Stimulated activated CD4-positive, alpha-beta T cell treated with anti-CD3 and anti-CD28 coated beads, TNF-alpha, amount 100 ng/mL, for 24 hours (primary cell): Measurements from ENCODE around the gene RAB9A.
"Not testable (repeated sequence)": the region's sequence is repeated elsewhere in the genome, so short reads cannot be mapped to it uniquely, and the experiment has no call there.

ENCODE experiments used
- DNase-seq, 3 experiments: peaks; one replicate each; pipeline ENCODE4 v3.0.0-alpha.2; 2020; ENCODE audit warnings: low read depth in 3 of 3

The RAB9A gene, protein sequence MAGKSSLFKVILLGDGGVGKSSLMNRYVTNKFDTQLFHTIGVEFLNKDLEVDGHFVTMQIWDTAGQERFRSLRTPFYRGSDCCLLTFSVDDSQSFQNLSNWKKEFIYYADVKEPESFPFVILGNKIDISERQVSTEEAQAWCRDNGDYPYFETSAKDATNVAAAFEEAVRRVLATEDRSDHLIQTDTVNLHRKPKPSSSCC

DNA sequence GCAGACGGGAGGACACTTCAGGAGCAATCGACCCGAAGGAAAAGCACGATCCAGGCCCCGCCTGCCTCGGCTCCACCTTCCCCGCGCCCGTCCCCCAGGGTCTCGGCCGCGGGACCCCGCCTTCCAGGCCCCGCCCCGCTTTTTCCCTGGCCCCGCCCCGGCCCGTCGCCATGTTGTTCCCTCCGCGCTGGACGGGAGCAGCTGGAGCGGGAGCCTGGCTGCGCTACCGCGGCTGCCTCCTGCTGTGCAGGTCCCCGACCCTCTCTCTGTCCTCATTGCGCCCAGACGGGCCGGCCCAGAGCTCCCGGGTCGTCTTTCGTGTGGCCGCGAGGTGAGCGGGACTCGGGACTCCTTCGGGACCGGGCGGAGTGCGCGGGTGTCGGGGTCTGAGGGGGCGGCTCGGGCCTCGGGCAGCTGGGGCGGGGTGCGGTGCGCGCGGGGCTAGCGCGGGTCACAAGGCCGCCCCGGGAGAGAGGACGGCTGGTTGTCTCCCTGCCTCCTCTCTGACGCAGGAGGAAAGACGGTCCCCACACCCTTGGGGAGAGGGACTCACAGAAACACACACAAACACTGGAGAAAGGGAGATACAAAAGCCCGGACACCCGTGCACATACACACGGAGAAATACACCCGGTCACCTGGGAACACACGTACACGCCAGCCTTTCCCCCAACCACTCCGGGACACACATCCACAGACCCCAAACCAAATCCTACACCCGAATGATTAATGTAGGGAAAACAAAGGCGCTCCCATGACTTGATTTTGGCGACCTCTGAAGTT, at the start of gene RAB9A:
Gene RAB9A (plus strand): TSS at position 171 of the 783 bp plus-strand sequence. CDS start 19,619 bp downstream, outside the sequence.
- peak; percentile 59 to 82 (median 67) for DNase-seq

DNA sequence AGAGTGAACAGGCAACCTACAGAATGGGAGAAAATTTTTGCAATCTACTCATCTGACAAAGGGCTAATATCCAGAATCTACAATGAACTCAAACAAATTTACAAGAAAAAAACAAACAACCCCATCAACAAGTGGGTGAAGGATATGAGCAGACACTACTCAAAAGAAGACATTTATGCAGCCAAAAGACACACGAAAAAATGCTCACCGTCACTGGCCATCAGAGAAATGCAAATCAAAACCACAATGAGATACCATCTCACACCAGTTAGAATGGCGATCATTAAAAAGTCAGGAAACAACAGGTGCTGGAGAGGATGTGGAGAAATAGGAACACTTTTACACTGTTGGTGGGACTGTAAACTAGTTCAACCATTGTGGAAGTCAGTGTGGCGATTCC, 47.2 kb upstream of the RAB9A start:
- not testable (repeated sequence) for DNase-seq

DNA sequence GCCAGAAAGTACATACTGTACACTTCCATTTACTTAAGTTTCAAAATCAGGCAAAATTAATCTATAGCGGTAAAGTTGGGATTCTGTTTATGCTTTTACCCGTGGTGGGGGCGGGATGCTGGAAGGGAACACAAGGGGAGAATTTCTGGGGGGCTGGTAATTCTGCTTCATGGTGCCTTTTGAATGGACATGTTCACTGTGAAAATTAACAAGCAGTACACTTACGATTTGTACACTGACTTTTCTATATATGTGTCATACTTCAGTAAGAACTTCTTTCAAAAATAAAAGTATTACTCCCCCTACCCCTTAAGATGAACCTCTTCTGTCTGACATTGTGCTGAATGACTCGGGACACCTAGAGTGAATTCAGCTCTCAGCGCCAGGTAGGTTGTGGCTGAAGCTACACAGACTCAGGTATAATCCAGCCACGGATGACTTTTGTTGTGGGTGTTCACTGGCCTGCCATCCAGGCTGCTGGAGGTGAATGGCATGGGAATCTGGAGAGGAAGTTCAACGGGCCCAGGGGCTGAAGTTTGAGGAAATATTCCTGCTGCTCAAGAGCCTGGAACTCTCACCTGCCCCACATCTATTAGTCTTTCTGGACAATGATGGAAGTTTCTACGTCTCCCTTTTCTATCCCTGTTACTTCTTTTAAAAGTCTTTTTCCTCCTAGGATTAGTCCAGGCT, 43.3 kb upstream of the RAB9A start:
- no peak for DNase-seq

DNA sequence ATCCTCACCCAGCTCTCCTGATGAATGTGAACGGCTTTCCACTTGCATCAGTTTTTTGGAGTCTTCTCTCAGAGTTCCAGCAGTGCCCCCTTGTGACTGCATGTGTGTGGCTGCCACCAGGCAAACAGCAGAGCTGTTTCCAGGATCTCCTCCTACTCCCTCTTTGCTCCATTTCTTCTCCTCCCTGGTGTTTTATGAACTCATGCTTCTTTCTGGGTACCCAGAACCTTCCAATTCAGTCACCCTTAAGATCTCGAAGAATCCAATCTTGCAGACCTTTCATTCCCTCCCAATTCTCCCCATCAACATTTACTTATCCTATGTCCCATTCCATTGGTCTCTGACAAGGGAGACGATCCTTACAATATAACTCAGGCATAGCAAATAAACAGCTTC, 42.8 kb upstream of the RAB9A start:
- DNase-seq = peak in 2 of 3 experiments; percentile 10 to 21

DNA sequence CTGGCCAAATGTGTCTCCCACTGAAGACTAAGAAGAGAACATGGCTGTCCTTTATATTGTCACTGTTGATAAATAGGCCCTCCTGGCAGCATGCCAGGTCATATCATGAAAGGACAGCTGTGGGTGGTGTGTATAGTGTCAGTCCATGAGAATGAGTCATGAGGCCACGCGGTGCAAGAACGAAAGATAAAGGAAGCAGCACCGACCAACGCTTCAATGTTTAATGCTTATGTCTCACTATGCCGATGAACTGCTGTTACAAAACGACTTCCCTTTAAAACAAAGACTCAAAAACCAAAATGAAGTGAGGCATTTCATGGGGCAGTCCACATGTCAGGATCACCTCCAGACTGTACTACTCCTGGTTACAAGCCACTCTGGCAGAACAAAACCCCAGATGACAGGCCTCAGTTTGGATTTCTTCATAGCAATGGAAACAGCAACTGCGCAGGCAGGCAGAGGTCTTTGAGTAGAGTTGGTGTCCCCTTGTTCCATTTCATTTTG, 41.2 kb upstream of the RAB9A start:
- peak; percentile 25 to 53 (median 25) for DNase-seq

DNA sequence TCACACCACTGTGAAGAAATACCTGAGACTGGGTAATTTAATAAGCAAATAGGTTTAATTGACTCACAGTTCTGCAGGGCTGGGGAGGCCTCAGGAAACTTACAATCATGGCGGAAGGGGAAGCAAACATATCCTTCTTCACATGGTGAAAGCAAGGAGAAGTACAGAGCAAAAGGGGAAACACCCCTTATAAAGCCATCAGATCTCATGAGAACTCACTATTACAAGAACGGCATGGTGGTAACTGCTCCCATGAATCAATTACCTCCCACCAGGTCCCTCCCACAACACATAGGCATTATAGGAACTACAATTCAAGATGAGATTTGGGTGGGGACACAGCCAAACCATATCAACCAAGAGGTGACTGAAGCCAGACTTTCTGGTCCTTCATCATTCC, 40.6 kb upstream of the RAB9A start:
- not testable (repeated sequence) for DNase-seq

DNA sequence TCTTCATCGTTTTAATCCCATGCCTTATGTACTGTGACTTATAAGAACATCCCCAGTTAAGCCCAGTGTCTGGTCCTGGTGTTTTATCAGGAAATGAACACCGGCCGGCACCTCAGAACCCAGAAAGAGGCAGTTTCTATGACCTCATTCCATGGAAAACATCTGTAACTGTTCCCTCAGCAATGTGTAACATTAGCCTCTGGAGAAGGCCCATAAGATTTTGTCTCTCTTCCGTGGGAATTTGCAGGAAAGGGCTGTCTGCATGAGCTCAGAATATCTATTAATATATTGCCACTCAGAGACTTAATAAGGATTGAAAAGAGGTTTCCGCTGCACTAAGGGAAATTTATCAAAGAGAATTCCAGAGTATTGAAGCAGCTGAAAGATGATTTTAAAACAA, 39.1 kb upstream of the RAB9A start:
- no peak for DNase-seq

DNA sequence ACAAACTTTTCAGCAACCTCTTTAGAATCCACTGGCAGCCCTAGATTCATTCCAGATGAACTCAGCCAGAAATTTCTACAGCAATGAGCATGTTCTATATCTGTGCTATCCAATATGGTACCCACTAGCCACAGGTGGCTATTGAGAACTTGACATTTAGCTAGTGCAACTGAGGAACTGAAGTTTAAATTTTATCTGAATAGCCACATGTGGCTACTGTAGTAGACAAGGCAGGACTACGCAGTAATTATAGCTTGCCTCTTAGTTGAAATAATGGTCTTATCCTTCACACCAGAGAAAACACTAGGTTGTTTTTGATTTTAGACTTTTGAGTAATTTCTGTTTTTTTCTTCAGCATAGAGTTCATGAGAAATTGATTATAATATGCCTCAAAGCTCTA, 38.6 kb upstream of the RAB9A start:
- no peak for DNase-seq

DNA sequence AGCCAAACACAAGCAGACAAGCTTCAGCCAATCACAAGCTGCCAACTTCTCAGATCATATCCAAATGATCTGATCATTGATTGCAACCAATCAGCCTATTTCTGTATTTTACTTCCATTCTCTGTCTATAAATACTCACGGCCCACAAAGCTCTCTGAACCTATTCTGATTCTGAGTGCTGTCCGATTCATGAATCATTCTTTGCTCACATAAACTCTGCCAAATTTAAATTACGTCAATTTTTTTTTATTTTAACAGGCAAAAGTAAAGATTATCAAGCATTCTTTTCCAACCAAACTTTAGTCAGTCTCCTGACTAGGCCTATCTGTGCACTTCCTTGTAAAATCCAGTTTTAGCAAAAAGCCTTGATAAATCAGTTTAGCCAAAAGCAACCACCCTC, 37.8 kb upstream of the RAB9A start:
- DNase-seq = no peak

DNA sequence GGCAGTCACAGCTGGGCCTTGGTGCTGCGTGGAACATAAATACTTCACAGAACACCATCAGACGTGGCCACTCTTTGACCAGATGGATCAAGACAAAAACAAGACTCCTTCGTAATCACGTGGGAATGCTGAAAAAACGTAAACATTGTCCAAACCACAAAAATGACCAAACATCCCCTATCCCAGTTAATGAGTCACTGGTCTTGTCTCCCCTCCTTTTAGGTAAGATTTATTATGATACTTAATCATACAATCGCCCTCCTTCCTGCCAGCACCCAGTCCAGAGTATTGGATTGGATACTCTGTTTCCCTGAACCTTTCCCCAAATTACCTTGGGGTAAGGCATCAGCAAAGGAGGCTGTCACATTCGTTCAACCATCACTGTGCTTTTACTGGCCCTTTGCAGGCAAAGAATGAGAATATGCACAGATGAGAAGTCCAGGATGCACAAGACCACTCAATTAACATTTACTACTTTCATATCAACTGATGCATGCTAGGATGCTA, 36.6 kb upstream of the RAB9A start:
- no peak for DNase-seq

DNA sequence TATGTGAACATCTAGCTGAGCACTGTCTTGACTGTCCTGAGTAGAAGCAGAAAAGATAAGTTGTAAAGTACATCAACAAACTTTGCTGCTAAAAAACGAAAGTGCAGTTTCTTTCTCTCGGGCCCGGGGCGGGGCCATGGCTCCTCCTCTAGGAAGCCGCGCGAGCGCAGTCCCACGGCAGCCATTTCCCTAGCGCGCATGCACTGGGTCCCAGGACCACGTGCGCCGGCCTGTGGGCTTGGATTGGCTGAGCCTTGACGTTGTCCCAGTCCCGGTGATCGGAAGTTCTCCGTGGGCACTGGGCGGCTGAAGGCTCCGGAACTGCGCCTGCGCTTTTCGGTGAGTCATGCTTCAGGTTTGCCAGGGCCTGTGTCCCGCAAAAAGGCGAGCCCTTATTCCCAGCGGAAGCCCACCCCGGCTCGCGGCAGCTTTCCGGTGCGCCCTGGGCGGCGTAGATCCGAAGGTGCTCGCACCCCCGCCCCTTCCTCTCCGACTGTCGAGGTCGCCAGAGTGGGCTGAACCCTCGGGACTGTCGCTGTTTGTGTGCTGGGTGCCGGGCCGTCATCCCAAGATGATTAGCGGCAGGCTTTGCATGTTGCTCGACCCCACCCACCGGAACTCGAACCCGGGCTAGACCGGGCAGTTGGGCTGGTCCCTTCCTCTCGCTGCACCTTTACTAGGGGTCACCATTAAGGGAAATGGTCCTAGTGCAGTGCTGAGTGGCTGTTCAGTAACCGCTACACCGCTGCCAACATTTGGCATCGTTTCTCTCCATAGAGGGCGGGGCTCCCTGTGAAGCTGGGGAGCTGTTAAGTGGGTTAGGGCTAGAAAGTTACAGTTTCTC, 35.9 kb upstream of the RAB9A start, which contains the start of gene TCEANC:
Gene TCEANC (plus strand): TSS at position 292 of the 844 bp plus-strand sequence. CDS start 9,368 bp downstream, outside the sequence.
- DNase-seq = peak; percentile 79 to 89 (median 83)

DNA sequence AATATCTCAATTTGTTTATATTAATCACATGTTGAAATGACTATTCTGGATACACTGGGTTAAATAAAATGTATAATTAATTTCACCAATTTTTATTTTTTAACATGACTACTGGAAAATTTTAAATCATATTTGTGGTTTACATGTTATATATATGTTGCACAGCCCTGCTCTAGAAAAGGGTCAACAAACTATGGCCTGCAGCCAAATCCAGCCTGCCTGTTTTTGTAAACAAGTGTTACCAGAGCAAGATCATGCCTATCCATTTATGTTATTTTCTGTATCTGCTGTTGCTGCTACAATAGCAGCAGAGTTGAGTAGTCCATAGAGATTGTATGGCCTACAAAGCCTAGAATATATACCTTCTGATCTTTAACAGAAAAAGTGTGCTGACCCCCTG, 34.8 kb upstream of the RAB9A start:
- DNase-seq = no peak

DNA sequence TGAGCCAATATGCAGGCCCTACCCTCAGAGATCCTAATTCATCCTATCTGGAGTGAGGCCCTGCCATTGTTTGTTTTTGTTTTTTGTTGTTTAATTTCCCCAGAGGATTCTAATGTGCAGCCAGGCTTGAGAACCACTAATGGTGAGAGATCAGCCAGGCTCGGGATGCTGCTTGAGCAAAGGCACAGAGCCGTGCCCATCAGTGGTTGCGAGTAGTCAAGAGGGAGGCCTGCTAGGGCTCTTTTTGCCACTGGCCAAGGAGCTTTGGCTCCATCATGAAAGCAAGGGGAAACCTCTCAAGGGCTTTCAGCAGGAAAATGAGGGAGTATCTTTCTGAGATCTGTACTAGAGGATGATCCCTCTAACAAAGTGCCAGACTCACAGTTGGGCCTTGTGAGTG, 33.3 kb upstream of the RAB9A start:
- no peak for DNase-seq

DNA sequence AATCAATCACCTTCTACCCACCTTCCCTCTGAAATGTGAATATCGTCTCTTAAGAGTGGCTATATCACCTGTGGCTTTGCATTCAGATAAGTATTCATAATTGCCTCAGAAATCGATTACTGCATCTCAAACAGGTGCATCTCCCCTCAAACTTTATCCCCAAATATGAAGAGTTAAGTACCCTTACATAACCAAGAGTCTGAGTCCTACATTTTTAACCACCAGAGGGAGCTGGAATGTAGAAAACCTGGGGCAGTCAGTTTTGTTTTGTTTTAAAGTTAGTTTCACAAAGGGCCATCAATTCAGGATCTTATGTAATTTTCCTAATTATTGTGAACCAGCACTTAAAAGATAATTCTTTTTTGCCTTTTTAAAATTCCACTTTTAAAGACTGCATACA, 30.3 kb upstream of the RAB9A start:
- DNase-seq = no peak

DNA sequence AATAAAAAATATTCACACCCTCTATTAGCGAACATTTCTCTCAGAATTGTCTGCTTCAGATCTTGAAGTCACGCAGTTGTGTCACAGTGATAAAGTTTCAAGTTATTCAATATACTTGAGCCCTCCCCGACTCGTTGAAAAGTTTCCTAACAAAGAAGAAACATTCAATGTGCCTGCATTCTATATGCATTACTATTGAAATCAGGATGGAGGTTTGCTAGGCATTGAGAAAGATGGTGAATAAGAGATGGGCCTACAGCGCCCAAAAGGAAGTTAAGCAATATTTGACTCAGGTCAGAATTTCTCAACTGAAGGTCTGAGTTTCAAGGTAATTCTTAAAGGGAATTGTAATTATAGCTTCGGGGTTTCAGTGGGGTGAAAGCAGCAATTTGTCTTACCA, 29.9 kb upstream of the RAB9A start:
- no peak for DNase-seq

DNA sequence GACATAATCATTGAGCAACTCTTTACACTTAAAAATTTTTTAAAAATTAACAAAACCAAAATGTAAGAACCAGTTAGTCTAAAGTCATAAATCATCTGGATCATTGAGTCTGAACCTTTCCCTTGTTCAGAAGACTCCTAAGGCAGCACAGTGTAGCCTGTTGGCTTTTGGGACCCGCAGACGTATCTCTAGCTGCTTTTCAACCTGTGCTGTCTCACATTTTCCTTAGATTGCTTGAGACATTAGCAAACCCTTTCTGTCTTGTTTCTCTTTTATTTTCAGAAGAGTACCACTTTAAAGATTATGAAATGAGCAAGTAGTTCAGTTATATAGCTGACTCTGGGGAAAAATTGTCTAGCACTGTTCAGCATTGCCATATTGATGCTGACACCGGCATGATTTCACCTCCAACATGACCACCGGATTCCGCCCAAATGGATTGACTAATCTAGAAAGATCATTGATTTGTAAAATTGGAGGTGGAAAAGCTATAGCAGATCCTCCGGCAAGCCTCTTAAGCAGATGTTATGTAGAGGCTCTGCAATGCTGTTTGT, 27.1 kb upstream of the RAB9A start:
- peak in 1 of 3 experiments; percentile 4 for DNase-seq

DNA sequence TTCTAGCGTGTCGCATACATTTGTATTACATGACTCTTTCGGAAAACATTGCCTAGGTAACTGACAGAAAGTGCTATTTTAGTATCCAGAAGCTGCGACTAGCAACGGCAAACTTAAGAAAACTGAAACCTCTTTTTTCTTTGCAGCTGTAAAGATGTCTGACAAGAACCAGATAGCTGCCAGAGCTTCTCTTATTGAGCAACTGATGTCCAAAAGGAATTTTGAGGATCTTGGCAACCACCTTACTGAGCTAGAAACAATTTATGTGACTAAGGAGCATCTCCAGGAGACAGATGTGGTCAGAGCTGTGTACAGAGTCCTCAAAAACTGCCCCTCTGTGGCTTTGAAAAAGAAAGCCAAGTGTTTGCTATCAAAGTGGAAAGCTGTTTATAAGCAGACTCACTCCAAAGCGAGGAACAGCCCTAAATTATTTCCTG, 26.6 kb upstream of the RAB9A start:
- DNase-seq = no peak

DNA sequence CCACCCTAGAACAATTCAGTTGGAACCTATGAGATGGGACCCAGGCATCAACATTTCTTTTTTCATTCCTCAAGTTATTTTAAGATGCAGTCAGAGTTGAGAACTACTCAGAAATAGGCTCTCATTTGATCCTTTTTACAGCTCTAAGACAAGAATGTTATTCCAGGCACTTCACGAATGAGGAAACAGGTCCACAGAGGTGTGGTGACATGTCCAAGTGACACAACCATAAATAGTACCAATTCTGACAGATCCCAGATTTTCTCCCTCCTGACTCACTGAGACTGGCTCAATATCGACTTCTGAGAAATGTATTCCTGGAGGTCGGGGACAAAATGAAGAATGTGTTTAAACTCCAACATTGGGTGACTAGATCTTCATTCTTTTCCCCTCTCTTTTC, 24.9 kb upstream of the RAB9A start:
- no peak for DNase-seq

DNA sequence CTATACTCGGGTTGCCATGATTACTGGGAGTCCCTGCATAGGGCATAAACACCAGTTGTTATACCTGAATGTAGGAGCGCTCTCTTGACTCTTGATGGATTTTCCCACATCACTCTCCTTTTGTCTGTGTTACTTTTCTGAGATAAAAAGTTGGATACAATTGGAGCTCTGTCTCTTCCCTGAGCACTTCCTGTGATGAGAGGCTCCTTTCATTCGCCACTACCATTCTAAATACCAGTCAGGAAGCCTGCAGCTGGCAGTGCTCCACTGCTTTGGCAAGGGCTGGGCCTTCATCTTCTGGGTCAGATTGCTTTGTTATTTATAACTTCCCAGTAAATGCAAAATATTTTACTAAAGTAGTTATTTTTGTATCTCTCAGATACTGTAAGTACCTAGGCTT, 22.1 kb upstream of the RAB9A start:
- no peak for DNase-seq

DNA sequence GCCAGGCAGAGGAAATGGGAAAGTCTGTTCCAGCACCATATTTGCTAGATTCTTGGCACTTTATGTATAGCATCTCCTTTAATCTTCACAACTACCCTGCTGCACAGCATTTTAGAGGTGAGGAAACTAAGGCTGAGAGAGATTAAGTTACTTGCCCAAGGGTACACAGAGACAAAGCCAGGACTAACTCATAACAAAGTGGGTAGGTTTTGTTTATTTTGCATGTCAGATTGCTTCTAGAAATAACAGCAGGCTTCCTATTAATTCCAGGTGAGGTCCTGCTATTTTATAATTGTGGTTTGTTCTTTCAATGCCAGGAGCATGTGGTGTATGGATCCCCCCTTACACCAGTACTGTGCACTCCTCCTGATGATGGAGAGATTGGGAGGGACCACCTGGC, 21.0 kb upstream of the RAB9A start:
- DNase-seq = no peak

DNA sequence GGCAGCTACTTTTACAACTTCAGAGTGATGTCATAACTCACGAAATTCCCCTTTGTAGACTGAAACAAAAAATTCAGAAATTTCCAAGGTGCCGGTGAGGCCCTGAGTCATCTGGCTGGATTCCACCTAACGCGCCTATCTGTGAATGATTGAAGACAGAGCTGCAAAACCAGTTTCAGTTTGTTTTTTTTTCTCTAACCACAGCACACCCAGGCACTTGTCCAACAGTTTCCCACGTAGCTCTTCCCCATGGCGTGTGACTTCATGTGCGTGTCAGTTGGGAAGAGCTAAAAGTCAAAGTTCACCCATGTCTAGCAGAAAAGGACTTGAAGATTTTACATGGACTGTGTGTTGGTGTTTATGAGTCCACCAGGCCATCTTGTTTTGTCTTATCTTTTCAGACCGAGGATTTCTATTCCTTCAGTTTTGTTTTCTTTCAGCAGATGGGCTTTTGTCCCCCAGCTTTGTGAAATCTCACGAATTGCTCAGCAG, 19.6 kb upstream of the RAB9A start:
- peak in 1 of 3 experiments; percentile 55 for DNase-seq
